MM.1S (cell line): ENCODE data around the gene MALRD1.
"Not testable (repeated sequence)": the region's sequence is repeated elsewhere in the genome, so short reads cannot be mapped to it uniquely, and the experiment has no call there.

Source experiments
- DNase-seq: peaks from one replicate; pipeline ENCODE4 v3.0.0-alpha.2; 2015
- H2AFZ ChIP-seq: fragments of 300-600 bp; sonication (generic); 2 replicates; pipeline ENCODE4 v1.6.0; 2016; ENCODE audit warnings: antibody characterized with exemption, low read length
- H3F3A ChIP-seq: fragments of 300-600 bp; sonication (generic); 2 replicates; pipeline ENCODE4 v1.6.1; 2016; ENCODE audit warnings: mild to moderate bottlenecking, antibody characterized with exemption, low read length, moderate library complexity, mixed read lengths; ENCODE audit not compliant: insufficient read depth
- H3K27ac ChIP-seq: fragments of 300-600 bp; sonication (generic); 2 replicates; pipeline ENCODE4 v1.5.1; 2016; ENCODE audit warnings: mild to moderate bottlenecking, low read length
- H3K27me3 ChIP-seq: fragments of 300-600 bp; sonication (generic); replicated peaks from 2 replicates; pipeline ENCODE4 v1.6.0; 2016; ENCODE audit warnings: low read length; ENCODE audit not compliant: insufficient read depth
- H3K36me3 ChIP-seq: fragments of 300-600 bp; sonication (generic); replicated peaks from 2 replicates; pipeline ENCODE4 v1.6.1; 2016; ENCODE audit warnings: mild to moderate bottlenecking, low read length, mixed read lengths; ENCODE audit not compliant: insufficient read depth
- H3K4me1 ChIP-seq: fragments of 300-600 bp; sonication (generic); 2 replicates; pipeline ENCODE4 v1.6.1; 2016; ENCODE audit warnings: low read length, mixed read lengths
- H3K4me2 ChIP-seq: fragments of 300-600 bp; sonication (generic); 2 replicates; pipeline ENCODE4 v1.6.0; 2016; ENCODE audit warnings: low read depth, low read length
- H3K4me3 ChIP-seq: fragments of 300-600 bp; sonication (generic); 2 replicates; pipeline ENCODE4 v1.5.1; 2016; ENCODE audit warnings: low read length, mixed read lengths
- H3K79me2 ChIP-seq: fragments of 300-600 bp; sonication (generic); 2 replicates; pipeline ENCODE4 v1.6.1; 2016; ENCODE audit warnings: mixed run types, low read length, mixed read lengths
- H3K9ac ChIP-seq: fragments of 300-600 bp; sonication (generic); 2 replicates; pipeline ENCODE4 v1.6.1; 2016; ENCODE audit warnings: low read length, mixed read lengths
- H3K9me2 ChIP-seq: fragments of 300-600 bp; sonication (generic); replicated peaks from 2 replicates; pipeline ENCODE4 v1.6.1; 2016; ENCODE audit warnings: mild to moderate bottlenecking, low read length, mixed read lengths; ENCODE audit not compliant: insufficient read depth
- H3K9me3 ChIP-seq: fragments of 300-600 bp; sonication (generic); replicated peaks from 2 replicates; pipeline ENCODE4 v1.6.1; 2016; ENCODE audit warnings: mild to moderate bottlenecking, low read length, mixed read lengths; ENCODE audit not compliant: insufficient read depth
- H4K20me1 ChIP-seq: fragments of 300-600 bp; sonication (generic); 2 replicates; pipeline ENCODE4 v1.6.1; 2016; ENCODE audit warnings: mild to moderate bottlenecking, low read length, moderate library complexity, mixed read lengths; ENCODE audit not compliant: insufficient read depth
- CTCF ChIP-seq: fragments of 300-600 bp; sonication (generic); IDR thresholded peaks from 2 replicates; pipeline ENCODE4 v1.5.1; 2016; ENCODE audit warnings: antibody characterized with exemption, low read length, mixed read lengths
- EZH2 ChIP-seq: fragments of 300-600 bp; sonication (generic); optimal IDR thresholded peaks from 2 replicates; pipeline ENCODE3; 2017; ENCODE audit warnings: low read depth, mild to moderate bottlenecking, antibody characterized with exemption, low read length, mixed read lengths
- EZH2phosphoT487 ChIP-seq: fragments of 300-600 bp; sonication (generic); IDR thresholded peaks from 2 replicates; pipeline ENCODE4 v1.6.1; 2018; ENCODE audit warnings: antibody characterized with exemption, low read length

Gene MALRD1

GRCh38 chr10:19769826-19770225 is 721.2 kb downstream of the MALRD1 start:
- not testable (repeated sequence) for H3F3A ChIP-seq, H3K27ac ChIP-seq, H3K9me2 ChIP-seq, DNase-seq, H3K36me3 ChIP-seq, H4K20me1 ChIP-seq, H3K4me1 ChIP-seq, H2AFZ ChIP-seq, H3K79me2 ChIP-seq, H3K9me3 ChIP-seq, H3K4me3 ChIP-seq, H3K9ac ChIP-seq, H3K4me2 ChIP-seq, H3K27me3 ChIP-seq

- no peaks in the 10 kb centered on the region for H4K20me1 ChIP-seq
- no peaks in the 10 kb centered on the region for H3K79me2 ChIP-seq
- H2AFZ ChIP-seq = no peak overlapping the region
- TF ChIP-seq EZH2 (no peak), CTCF (no peak), EZH2phosphoT487 (no peak)
- DNase-seq = no peak
- H3K4me3 ChIP-seq = no peak overlapping the region
- H3K27me3 ChIP-seq = no peaks in the 10 kb centered on the region
- no peaks in the 10 kb centered on the region for H3F3A ChIP-seq
- no peaks in the 10 kb centered on the region for H3K4me1 ChIP-seq
- H3K36me3 ChIP-seq = no peaks in the 10 kb centered on the region
- no peaks in the 10 kb centered on the region for H3K9me2 ChIP-seq
- no peak overlapping the region for H3K27ac ChIP-seq
- no peaks in the 10 kb centered on the region for H3K9me3 ChIP-seq
- H3K4me2 ChIP-seq = no peak overlapping the region
- H3K9ac ChIP-seq = no peak overlapping the region
Measured at GRCh38 chr10:19772972-19773371, 724.4 kb downstream of the MALRD1 start.

- Histone ChIP-seq H3K9ac (no peak overlapping the region), H3K9me3 (no peaks in the 10 kb centered on the region), H3K4me3 (no peak overlapping the region), H2AFZ (no peak overlapping the region), H3K4me1 (no peaks in the 10 kb centered on the region), H3K79me2 (no peaks in the 10 kb centered on the region), H3F3A (no peaks in the 10 kb centered on the region), H3K27ac (no peak overlapping the region), H3K4me2 (no peak overlapping the region), H4K20me1 (no peaks in the 10 kb centered on the region), H3K27me3 (no peaks in the 10 kb centered on the region), H3K9me2 (no peaks in the 10 kb centered on the region), H3K36me3 (no peaks in the 10 kb centered on the region)
- DNase-seq = no peak
- TF ChIP-seq EZH2phosphoT487 (no peak), CTCF (no peak), EZH2 (no peak)
Measured at GRCh38 chr10:19775296-19775695, 726.7 kb downstream of the MALRD1 start.

- no peak overlapping the region for H3K4me2 ChIP-seq
- no peaks in the 10 kb centered on the region for H3F3A ChIP-seq
- H3K27ac ChIP-seq = no peak overlapping the region
- H3K4me3 ChIP-seq = no peak overlapping the region
- H3K79me2 ChIP-seq = no peaks in the 10 kb centered on the region
- H3K9ac ChIP-seq = no peak overlapping the region
- H3K36me3 ChIP-seq = no peaks in the 10 kb centered on the region
- H3K9me3 ChIP-seq = no peaks in the 10 kb centered on the region
- no peaks in the 10 kb centered on the region for H4K20me1 ChIP-seq
- H3K9me2 ChIP-seq = no peaks in the 10 kb centered on the region
- H3K27me3 ChIP-seq = no peaks in the 10 kb centered on the region
- no peaks in the 10 kb centered on the region for H3K4me1 ChIP-seq
- TF ChIP-seq CTCF (no peak), EZH2phosphoT487 (no peak), EZH2 (no peak)
- no peak overlapping the region for H2AFZ ChIP-seq
- DNase-seq = no peak
Measured at GRCh38 chr10:19777806-19778205, 729.2 kb downstream of the MALRD1 start.
